Ascending aorta (tissue), 2 donors: ENCODE measurements around the gene CPED1. TPM values are rescaled to one million over a fixed set of nuclear protein-coding genes. Genes with fewer than 3 reads are reported as not detected.

Experiments
- DNase-seq, 2 donors: peaks; one replicate each; pipeline ENCODE4 v3.0.0-alpha.2; 2019; ENCODE audit warnings: low spot score in 2 of 2
- H3K27ac ChIP-seq, 2 donors: fragments of 200-600 bp; sonication (generic); one replicate each; pipeline ENCODE4 v1.5.1; 2016 to 2017; ENCODE audit warnings: mild to moderate bottlenecking in 1 of 2
- H3K27me3 ChIP-seq: fragments of 200-600 bp; sonication (generic); one replicate; pipeline ENCODE4 v1.5.1; 2017
- H3K36me3 ChIP-seq, 2 donors: fragments of 200-600 bp; sonication (generic); one replicate each; pipeline ENCODE4 v1.5.1; 2016
- H3K4me1 ChIP-seq, 2 donors: fragments of 200-600 bp; sonication (generic); one replicate each; pipeline ENCODE4 v1.5.1; 2016 to 2017; ENCODE audit warnings: mild to moderate bottlenecking in 1 of 2
- H3K4me3 ChIP-seq, 2 donors: fragments of 200-600 bp; sonication (generic); one replicate each; pipeline ENCODE4 v1.5.1; 2016 to 2017; ENCODE audit warnings: mild to moderate bottlenecking in 1 of 2
- H3K9me3 ChIP-seq, 2 donors: fragments of 200-600 bp; sonication (generic); one replicate each; pipeline ENCODE4 v1.5.1; 2016
- CTCF ChIP-seq, 3 experiments: fragments of 200-600 bp in 2 of 3; fragments of 450-650 bp in 1 of 3; sonication (generic) in 2 of 3; IDR thresholded peaks; one replicate each; pipeline ENCODE4 v1.5.1; 2016 to 2019; ENCODE audit warnings: antibody characterized with exemption in 3 of 3, mild to moderate bottlenecking in 1 of 3, moderate library complexity in 1 of 3
- intact Hi-C: fragments of 100-400 bp; cut with DNase I; formaldehyde crosslinking; loops from one replicate; pipeline ENCODE4 v1.15.1; 2023
- total RNA-seq: library from RNA; depleted of rRNA; stranded (reverse); fragments of >200 nt; gene quantifications from one replicate; pipeline ENCODE4 v1.1.0, GENCODE V29; 2016

Gene CPED1
- total RNA-seq, 1 donor from 2014 or later, result 69.5 TPM

- no peak for TF ChIP-seq CTCF (IDR thresholded peaks at IDR 0.05)
- DNase-seq, result no peak
- H3K27ac ChIP-seq, result no peak overlapping the region
- H3K4me3 ChIP-seq, result no peak overlapping the region
- H3K36me3 ChIP-seq, result peaks cover 0 to 4% of the 10 kb centered on the region in 2 donors
- H3K27me3 ChIP-seq, result no peaks in the 10 kb centered on the region
- peaks cover 0 to 16% of the 10 kb centered on the region in 2 donors for H3K4me1 ChIP-seq
- intact Hi-C loops, result no loop called here
- H3K9me3 ChIP-seq, result no peaks in the 10 kb centered on the region
Observed at GRCh38 chr7:121197455-121197854, 208.9 kb downstream of the CPED1 start.

GRCh38 chr7:121198502-121198901 is 210.0 kb downstream of the CPED1 start:
- intact Hi-C loops, result no loop called here

DNA sequence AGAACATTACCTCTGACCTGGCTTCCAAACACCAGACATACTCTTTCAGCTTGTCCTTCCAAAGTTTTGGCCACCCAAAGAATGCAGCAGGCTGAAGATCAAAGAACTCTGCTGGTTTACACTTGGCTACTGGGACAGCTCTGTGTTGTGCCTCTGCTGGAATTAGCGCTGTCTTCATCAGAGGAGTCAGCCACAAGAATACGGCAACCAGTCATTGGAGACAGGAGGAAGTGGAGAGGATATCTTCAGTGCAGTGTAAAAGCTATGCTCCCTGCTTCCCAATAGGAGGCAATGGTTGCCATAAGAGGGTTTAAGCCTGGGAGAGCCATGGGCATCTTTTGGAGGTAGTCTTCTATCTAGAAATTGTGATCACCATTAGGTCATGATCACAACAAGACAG is 213.6 kb downstream of the CPED1 start:
- intact Hi-C loops, result no loop called here
- Histone ChIP-seq H3K9me3 (no peaks in the 10 kb centered on the region), H3K36me3 (peaks cover 0 to 4% of the 10 kb centered on the region in 2 donors), H3K27ac (no peak overlapping the region), H3K4me3 (no peak overlapping the region), H3K4me1 (peaks cover 0 to 2% of the 10 kb centered on the region in 2 donors), H3K27me3 (no peaks in the 10 kb centered on the region)
- no peak for TF ChIP-seq CTCF (IDR thresholded peaks at IDR 0.05)
- DNase-seq, result no peak

More at GRCh38 chr7:121198502-121198901, 210.0 kb downstream of the CPED1 start:
- no peaks in the 10 kb centered on the region for H3K27me3 ChIP-seq
- H3K27ac ChIP-seq, result no peak overlapping the region
- TF ChIP-seq CTCF (IDR thresholded peaks at IDR 0.05), result no peak
- H3K4me3 ChIP-seq, result no peak overlapping the region
- peaks cover 0 to 4% of the 10 kb centered on the region in 2 donors for H3K36me3 ChIP-seq
- DNase-seq, result no peak
- no peaks in the 10 kb centered on the region for H3K9me3 ChIP-seq
- peaks cover 0 to 14% of the 10 kb centered on the region in 2 donors for H3K4me1 ChIP-seq

DNA sequence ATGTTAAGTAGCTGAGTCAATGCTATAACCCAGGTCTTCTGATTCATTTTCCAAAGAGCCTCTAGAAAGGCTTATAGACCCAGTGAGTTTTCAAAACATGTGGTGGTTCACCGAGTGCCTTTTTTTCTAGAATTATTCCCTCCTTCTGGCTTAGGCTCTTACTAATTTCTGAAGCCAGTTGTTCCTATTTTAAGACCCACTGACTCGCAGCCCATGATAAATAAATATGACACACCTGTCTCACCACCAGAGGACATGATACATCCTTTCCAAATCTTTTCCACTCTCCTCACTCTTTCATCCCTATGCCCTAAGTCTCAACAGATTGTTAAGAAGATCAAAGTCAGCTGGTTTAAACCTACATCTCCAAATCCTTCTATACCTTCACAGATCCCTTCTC is 214.3 kb downstream of the CPED1 start:
- no peaks in the 10 kb centered on the region for H3K4me1 ChIP-seq
- no peak for TF ChIP-seq CTCF (IDR thresholded peaks at IDR 0.05)
- H3K4me3 ChIP-seq, result no peak overlapping the region
- no peak overlapping the region for H3K27ac ChIP-seq
- no peaks in the 10 kb centered on the region for H3K9me3 ChIP-seq
- peaks cover 0 to 4% of the 10 kb centered on the region in 2 donors for H3K36me3 ChIP-seq
- H3K27me3 ChIP-seq, result no peaks in the 10 kb centered on the region
- intact Hi-C loops, result no loop called here
- no peak for DNase-seq

GRCh38 chr7:121204537-121204936 is 216.0 kb downstream of the CPED1 start:
- H3K27me3 ChIP-seq, result no peaks in the 10 kb centered on the region
- no peak for TF ChIP-seq CTCF (IDR thresholded peaks at IDR 0.05)
- H3K36me3 ChIP-seq, result peaks cover 0 to 4% of the 10 kb centered on the region in 2 donors
- no peaks in the 10 kb centered on the region for H3K4me1 ChIP-seq
- intact Hi-C loops, result no loop called here
- H3K4me3 ChIP-seq, result no peak overlapping the region
- no peak for DNase-seq
- H3K9me3 ChIP-seq, result no peaks in the 10 kb centered on the region
- H3K27ac ChIP-seq, result no peak overlapping the region

DNA sequence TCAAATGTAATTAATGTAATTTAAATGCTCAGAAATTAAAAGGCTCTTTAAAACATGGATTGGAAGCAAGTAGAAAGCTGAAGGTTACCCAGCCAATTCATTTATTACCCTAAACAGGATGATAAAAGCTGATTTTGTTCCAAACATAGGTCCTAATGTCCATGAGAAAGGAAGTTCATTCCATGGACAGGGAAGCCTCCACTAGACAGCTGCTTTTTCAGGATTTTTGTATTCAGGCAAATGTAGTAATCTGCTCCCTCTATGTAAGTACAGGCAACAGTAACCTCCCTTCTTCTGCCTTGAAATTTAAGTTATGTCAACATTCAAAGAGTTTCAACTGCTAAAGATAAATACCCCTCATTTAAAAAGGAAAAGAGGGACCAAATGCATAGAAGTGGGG is 217.3 kb downstream of the CPED1 start:
- no peaks in the 10 kb centered on the region for H3K9me3 ChIP-seq
- DNase-seq, result no peak
- no peaks in the 10 kb centered on the region for H3K4me1 ChIP-seq
- intact Hi-C loops, result no loop called here
- no peaks in the 10 kb centered on the region for H3K27me3 ChIP-seq
- TF ChIP-seq CTCF (IDR thresholded peaks at IDR 0.05), result no peak
- no peak overlapping the region for H3K27ac ChIP-seq
- peaks cover 0 to 4% of the 10 kb centered on the region in 2 donors for H3K36me3 ChIP-seq
- H3K4me3 ChIP-seq, result no peak overlapping the region
